GM19025 (cell line): ENCODE data around the gene ADAM17.
"Not testable (repeated sequence)": the region's sequence is repeated elsewhere in the genome, so short reads cannot be mapped to it uniquely, and the experiment has no call there.

Source experiments
- ATAC-seq: cut with Tn5 transposase; IDR thresholded peaks from one replicate; pipeline ENCODE4 v1.9.1; 2021; ENCODE audit warnings: mild to moderate bottlenecking, low read depth, moderate library complexity; ENCODE audit not compliant: unreplicated experiment

Gene ADAM17

GRCh38 chr2:9555297-9556120 lies at the start of gene ADAM17:
Gene ADAM17, minus strand, starts transcription at chr2:9555830. Its CDS starts 225 bp downstream, at chr2:9555605.
- ATAC-seq = peak; percentile 88

GRCh38 chr2:9602412-9602811 lies 46.8 kb upstream of the ADAM17 start:
- ATAC-seq = no peak

GRCh38 chr2:9601397-9601796 lies 45.8 kb upstream of the ADAM17 start:
- ATAC-seq = no peak

GRCh38 chr2:9599430-9599829 lies 43.8 kb upstream of the ADAM17 start:
- ATAC-seq = no peak

GRCh38 chr2:9596621-9597311 lies 41.1 kb upstream of the ADAM17 start:
- no peak for ATAC-seq

GRCh38 chr2:9595746-9596145 lies 40.1 kb upstream of the ADAM17 start:
- ATAC-seq = no peak

- ATAC-seq = not testable (repeated sequence)
Measured at GRCh38 chr2:9595256-9595655, 39.6 kb upstream of the ADAM17 start.

- no peak for ATAC-seq
Measured at GRCh38 chr2:9594366-9595054, 38.9 kb upstream of the ADAM17 start.

- no peak for ATAC-seq
Measured at GRCh38 chr2:9593925-9594324, 38.3 kb upstream of the ADAM17 start.

GRCh38 chr2:9592699-9593098 lies 37.1 kb upstream of the ADAM17 start:
- no peak for ATAC-seq

GRCh38 chr2:9590641-9591040 lies 35.0 kb upstream of the ADAM17 start:
- ATAC-seq = no peak

GRCh38 chr2:9586465-9586864 lies 30.8 kb upstream of the ADAM17 start:
- ATAC-seq = no peak

GRCh38 chr2:9585486-9585885 lies 29.9 kb upstream of the ADAM17 start:
- ATAC-seq = no peak

- not testable (repeated sequence) for ATAC-seq
Measured at GRCh38 chr2:9584902-9585301, 29.3 kb upstream of the ADAM17 start.

- no peak for ATAC-seq
Measured at GRCh38 chr2:9582624-9583023, 27.0 kb upstream of the ADAM17 start.

- no peak for ATAC-seq
Measured at GRCh38 chr2:9578467-9579235, 23.0 kb upstream of the ADAM17 start.

GRCh38 chr2:9574331-9574730 lies 18.7 kb upstream of the ADAM17 start:
- ATAC-seq = no peak

GRCh38 chr2:9573840-9574239 lies 18.2 kb upstream of the ADAM17 start:
- ATAC-seq = no peak

GRCh38 chr2:9573013-9573720 lies 17.5 kb upstream of the ADAM17 start:
- ATAC-seq = no peak
